ENCODE data around the gene AK3.

GRCh38 chr9:4748612-4749011, 7.6 kb upstream of the AK3 start:
- no peak for TF ChIP-seq CTCF (IDR thresholded peaks at IDR 0.05; ENCODE audit: insufficient read depth, low read length)
- no peak for TF ChIP-seq GABPA (IDR thresholded peaks at IDR 0.05; ENCODE audit: low read depth)
- TF ChIP-seq REST (IDR thresholded peaks at IDR 0.05; ENCODE audit: insufficient replicate concordance, low read depth): no peak
